ENCODE measurements around the gene SLC6A6. TPM values are rescaled to one million over a fixed set of nuclear protein-coding genes. Genes with fewer than 3 reads are reported as not detected.

The SLC6A6 gene
- total and polyA plus RNA-seq, 10 of the 15 experiments (the other 5 are each of a cell fraction or from before 2014, with no cell fraction given): 5.6 to 47.0 (median 20.2) TPM

DNA sequence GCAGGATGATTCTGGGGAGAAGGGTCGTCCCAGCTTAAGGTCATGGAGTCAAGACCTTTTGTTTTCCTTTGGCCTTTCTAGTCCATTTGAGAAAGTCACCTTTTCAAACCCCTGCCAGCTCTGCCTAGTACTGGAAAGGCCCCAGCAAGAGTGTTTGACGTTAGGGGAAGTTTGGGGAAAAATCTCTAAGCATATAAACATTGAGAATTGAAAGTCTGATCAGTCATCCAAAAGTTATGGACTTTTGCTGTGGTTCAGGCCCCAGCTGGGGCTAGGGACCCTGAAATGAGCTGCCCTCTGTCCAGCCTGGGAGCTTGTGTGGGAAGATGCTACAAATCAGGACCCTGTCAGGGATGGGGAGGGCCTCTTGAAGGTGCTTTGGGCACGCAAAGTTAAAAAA, 21.6 kb downstream of the SLC6A6 start:
- Histone ChIP-seq H3K79me2 (ENCODE audit: control insufficient read depth, insufficient read depth, low read length) (peaks cover 14% of the 10 kb centered on the region), H3K36me3 (ENCODE audit: control insufficient read depth in 2 of 2, insufficient read depth in 2 of 2, low read length in 1 of 2) (no peaks in the 10 kb centered on the region), H3K4me2 (ENCODE audit: control insufficient read depth, insufficient read depth) (peak overlapping the region; percentile 53), H3K9ac (ENCODE audit: control insufficient read depth, insufficient read depth, low read length) (no peak overlapping the region; the same call in 1 of the 2 replicates), H3K9me3 (replicated peaks; ENCODE audit: control insufficient read depth, insufficient read depth, low read length) (no peaks in the 10 kb centered on the region), H4K20me1 (ENCODE audit: control insufficient read depth, insufficient read depth) (no peaks in the 10 kb centered on the region), H3K27me3 (replicated peaks in 1 of 2; ENCODE audit: control insufficient read depth in 2 of 2, insufficient read depth in 2 of 2, low read length in 1 of 2) (no peaks in the 10 kb centered on the region), H3K4me1 (ENCODE audit: control insufficient read depth, insufficient read depth, low read length) (peaks cover 59% of the 10 kb centered on the region), H3K27ac (ENCODE audit: control insufficient read depth, insufficient read depth) (peak overlapping the region; percentile 62), H3K4me3 (no peak overlapping the region), H2AFZ (ENCODE audit: control insufficient read depth, low read depth, low read length) (no peak overlapping the region)
- CTCF ChIA-PET: interaction anchor here (0.7 to 3.6 kb wide), 4 partner anchors 8 to 38 kb away, joined by 3 to 15 read pairs (median 4); no protein-coding TSS in a partner anchor
- intact Hi-C loops (cut with micrococcal nuclease; ENCODE audit: unreplicated experiment): no loop called here
- 32% methylated on average over 3 of the region's 3 CpGs for WGBS (ENCODE audit: insufficient coverage, insufficient replicate concordance, low lambda C conversion rate, missing lambda C conversion rate)
- POLR2A ChIA-PET: interaction anchor here (0.7 to 5.9 kb wide), 4 partner anchors 9 to 20 kb away, joined by 3 to 47 read pairs (median 12); partner anchors contain the start of gene SLC6A6
- no peak for FAIRE-seq
- peak; percentile 53 for ATAC-seq
- RAD21 ChIA-PET (ENCODE audit: unreplicated experiment): interaction anchor here (2.4 to 11.7 kb wide), 2 partner anchors 9 to 19 kb away, joined by 10 to 144 read pairs; partner anchors contain the start of gene SLC6A6
- no TSS peak for BruUV-seq (replicated peaks)
- in situ Hi-C loops (cut with MboI): no loop called here
- DNase-seq (ENCODE audit: low read depth, low spot score): no peak
- SMC1A ChIA-PET (ENCODE audit: uncharacterized antibody, unreplicated experiment): interaction anchor here (1.3 to 11.7 kb wide), 3 partner anchors 9 to 20 kb away, joined by 4 to 143 read pairs (median 5); partner anchors contain the start of gene SLC6A6
- TF ChIP-seq, protein P1, sequence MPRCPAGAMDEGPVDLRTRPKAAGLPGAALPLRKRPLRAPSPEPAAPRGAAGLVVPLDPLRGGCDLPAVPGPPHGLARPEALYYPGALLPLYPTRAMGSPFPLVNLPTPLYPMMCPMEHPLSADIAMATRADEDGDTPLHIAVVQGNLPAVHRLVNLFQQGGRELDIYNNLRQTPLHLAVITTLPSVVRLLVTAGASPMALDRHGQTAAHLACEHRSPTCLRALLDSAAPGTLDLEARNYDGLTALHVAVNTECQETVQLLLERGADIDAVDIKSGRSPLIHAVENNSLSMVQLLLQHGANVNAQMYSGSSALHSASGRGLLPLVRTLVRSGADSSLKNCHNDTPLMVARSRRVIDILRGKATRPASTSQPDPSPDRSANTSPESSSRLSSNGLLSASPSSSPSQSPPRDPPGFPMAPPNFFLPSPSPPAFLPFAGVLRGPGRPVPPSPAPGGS (IDR thresholded peaks at IDR 0.05; ENCODE audit: borderline replicate concordance, insufficient read depth, low read depth, low read length, poor library complexity, severe bottlenecking): peak; percentile 66
- TF ChIP-seq HSF1 (IDR thresholded peaks at IDR 0.05; ENCODE audit: low read depth, low read length) (no peak), IKZF2 (IDR thresholded peaks at IDR 0.05) (peak in 1 of 2 experiments; percentile 33; a peak in 3 of 4 replicates), USF1 (IDR thresholded peaks at IDR 0.05; ENCODE audit: borderline replicate concordance, extremely low read length, insufficient read depth, low read depth, low read length) (no peak), EP300 (IDR thresholded peaks at IDR 0.05; ENCODE audit: borderline replicate concordance in 1 of 2, control insufficient read depth in 1 of 2, low read depth in 2 of 2, low read length in 2 of 2) (peak; percentile 7 to 40; a peak in 1 of 4 replicates), RELA (IDR thresholded peaks at IDR 0.05; ENCODE audit: borderline replicate concordance, partially characterized antibody) (peak; percentile 45), IKZF1 (conservative IDR thresholded peaks at IDR 0.05) (peak; percentile 38; the same call in 1 of the 2 replicates), NR2F1 (conservative IDR thresholded peaks at IDR 0.05) (peak; percentile 85), CREM (IDR thresholded peaks at IDR 0.05; ENCODE audit: low read depth) (peak; percentile 45; the same call in 1 of the 2 replicates), EZH2 (IDR thresholded peaks at IDR 0.05; ENCODE audit: borderline replicate concordance, control insufficient read depth, low read depth, low read length) (no peak), STAT1 (conservative IDR thresholded peaks at IDR 0.05) (no peak)
- TF ChIP-seq, protein P2, sequence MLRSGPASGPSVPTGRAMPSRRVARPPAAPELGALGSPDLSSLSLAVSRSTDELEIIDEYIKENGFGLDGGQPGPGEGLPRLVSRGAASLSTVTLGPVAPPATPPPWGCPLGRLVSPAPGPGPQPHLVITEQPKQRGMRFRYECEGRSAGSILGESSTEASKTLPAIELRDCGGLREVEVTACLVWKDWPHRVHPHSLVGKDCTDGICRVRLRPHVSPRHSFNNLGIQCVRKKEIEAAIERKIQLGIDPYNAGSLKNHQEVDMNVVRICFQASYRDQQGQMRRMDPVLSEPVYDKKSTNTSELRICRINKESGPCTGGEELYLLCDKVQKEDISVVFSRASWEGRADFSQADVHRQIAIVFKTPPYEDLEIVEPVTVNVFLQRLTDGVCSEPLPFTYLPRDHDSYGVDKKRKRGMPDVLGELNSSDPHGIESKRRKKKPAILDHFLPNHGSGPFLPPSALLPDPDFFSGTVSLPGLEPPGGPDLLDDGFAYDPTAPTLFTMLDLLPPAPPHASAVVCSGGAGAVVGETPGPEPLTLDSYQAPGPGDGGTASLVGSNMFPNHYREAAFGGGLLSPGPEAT (IDR thresholded peaks at IDR 0.05; ENCODE audit: low read depth): peak; percentile 77; the same call in 1 of the 2 replicates
- TF ChIP-seq, protein P3, sequence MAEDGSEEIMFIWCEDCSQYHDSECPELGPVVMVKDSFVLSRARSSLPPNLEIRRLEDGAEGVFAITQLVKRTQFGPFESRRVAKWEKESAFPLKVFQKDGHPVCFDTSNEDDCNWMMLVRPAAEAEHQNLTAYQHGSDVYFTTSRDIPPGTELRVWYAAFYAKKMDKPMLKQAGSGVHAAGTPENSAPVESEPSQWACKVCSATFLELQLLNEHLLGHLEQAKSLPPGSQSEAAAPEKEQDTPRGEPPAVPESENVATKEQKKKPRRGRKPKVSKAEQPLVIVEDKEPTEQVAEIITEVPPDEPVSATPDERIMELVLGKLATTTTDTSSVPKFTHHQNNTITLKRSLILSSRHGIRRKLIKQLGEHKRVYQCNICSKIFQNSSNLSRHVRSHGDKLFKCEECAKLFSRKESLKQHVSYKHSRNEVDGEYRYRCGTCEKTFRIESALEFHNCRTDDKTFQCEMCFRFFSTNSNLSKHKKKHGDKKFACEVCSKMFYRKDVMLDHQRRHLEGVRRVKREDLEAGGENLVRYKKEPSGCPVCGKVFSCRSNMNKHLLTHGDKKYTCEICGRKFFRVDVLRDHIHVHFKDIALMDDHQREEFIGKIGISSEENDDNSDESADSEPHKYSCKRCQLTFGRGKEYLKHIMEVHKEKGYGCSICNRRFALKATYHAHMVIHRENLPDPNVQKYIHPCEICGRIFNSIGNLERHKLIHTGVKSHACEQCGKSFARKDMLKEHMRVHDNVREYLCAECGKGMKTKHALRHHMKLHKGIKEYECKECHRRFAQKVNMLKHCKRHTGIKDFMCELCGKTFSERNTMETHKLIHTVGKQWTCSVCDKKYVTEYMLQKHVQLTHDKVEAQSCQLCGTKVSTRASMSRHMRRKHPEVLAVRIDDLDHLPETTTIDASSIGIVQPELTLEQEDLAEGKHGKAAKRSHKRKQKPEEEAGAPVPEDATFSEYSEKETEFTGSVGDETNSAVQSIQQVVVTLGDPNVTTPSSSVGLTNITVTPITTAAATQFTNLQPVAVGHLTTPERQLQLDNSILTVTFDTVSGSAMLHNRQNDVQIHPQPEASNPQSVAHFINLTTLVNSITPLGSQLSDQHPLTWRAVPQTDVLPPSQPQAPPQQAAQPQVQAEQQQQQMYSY (CRISPR knock-in tag; IDR thresholded peaks at IDR 0.05): no peak

All from GM12878 (cell line).